ENCODE data around the gene OR1I1. TPM values are rescaled to one million over a fixed set of nuclear protein-coding genes. Genes with fewer than 3 reads are reported as not detected.

Gene OR1I1
- total and polyA plus RNA-seq, 2 of the 4 experiments (the other 2 are of a cell fraction), result not detected

DNA sequence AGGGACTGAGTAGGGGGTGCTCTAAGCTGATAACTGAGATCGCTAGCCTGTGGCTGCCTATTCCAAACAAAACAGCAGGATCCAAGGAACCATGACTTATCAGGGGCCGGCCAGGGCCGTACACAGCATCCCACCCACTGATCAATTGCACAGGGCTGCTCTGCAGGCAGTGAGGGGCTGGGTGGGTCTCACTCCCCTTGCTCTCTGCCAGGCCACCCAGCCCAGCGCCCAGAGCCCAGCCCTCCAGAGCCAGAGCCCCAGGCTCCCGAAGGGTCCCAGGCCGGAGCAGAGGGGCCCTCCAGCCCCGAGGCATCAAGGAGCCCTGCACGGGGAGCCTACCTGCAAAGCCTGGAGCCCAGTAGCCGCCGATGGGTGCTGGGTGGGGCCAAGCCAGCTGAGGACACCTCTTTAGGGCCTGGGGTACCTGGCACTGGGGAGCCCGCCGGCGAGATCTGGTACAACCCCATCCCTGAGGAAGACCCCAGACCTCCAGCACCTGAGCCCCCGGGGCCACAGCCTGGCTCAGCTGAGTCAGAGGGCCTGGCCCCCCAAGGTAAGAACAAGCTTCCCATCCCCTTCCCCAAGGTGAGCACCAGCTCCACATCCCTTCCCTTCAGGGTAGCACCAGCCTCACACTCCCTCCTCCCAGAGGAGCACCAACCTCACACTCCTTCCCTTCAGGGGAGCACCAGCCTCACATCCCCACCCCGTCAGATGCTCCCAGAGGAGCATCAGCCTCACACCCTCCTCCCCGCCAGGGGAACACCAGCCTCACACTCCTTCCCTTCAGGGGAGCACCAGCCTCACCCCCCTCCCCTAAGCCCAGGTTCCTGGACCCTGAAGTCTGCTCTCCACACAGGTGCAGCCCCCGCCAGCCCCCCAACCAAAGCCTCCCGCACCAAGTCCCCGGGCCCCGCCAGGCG, 27.1 kb downstream of the OR1I1 start:
- ATAC-seq (ENCODE audit: low read depth) (no peak), DNase-seq (no peak)
- Histone ChIP-seq H4K20me1 (ENCODE audit: insufficient read depth, low read length) (peaks cover 26% of the 10 kb centered on the region), H3K4me3 (ENCODE audit: insufficient read depth, low read depth, low read length) (no peak overlapping the region), H3K4me2 (ENCODE audit: low read depth, low read length) (peak overlapping the region; percentile 95), H3K27me3 (ENCODE audit: control insufficient read depth, insufficient read depth, low read length) (no peaks in the 10 kb centered on the region), H3K4ac (ENCODE audit: low read depth, low read length) (peak overlapping the region; percentile 99), H3K9me3 (ENCODE audit: control insufficient read depth, insufficient read depth, low read length) (peaks cover 5% of the 10 kb centered on the region), H2BK5ac (ENCODE audit: low read depth, low read length, poor library complexity, severe bottlenecking) (peak overlapping the region; percentile 97), H3K18ac (ENCODE audit: low read depth, low read length) (no peak overlapping the region), H2BK120ac (ENCODE audit: low read depth, low read length) (no peak overlapping the region), H2BK15ac (ENCODE audit: low read depth, low read length) (0 out of 3 replicates have a peak overlapping the region, but pooled peaks have one; percentile 21), H2AK9ac (replicated peaks; ENCODE audit: low read depth, low read length, poor library complexity) (peak overlapping the region; percentile 100), H2BK20ac (ENCODE audit: low read depth, low read length) (no peak overlapping the region), H3K36me3 (ENCODE audit: control insufficient read depth, insufficient read depth, low read length) (peaks cover 49% of the 10 kb centered on the region), H2AFZ (replicated peaks; ENCODE audit: low read length, poor library complexity) (no peak overlapping the region), H4K8ac (ENCODE audit: low read depth in 2 of 2, low read length in 2 of 2) (peak overlapping the region; percentile 92 to 100; a peak in 2 of 4 replicates), H3K23ac (ENCODE audit: low read depth, low read length) (peak overlapping the region; percentile 89; the same call in 1 of the 2 replicates), H2AK5ac (ENCODE audit: low read depth, low read length) (peak overlapping the region; percentile 99), H3K4me1 (ENCODE audit: control insufficient read depth, insufficient read depth, low read length) (peaks cover 6% of the 10 kb centered on the region), H4K5ac (ENCODE audit: low read depth, low read length) (no peak overlapping the region), H3K9ac (ENCODE audit: low read depth, low read length) (peak overlapping the region; percentile 99), H3K79me1 (ENCODE audit: low read depth in 1 of 2, low read length in 2 of 2) (peaks cover 6 to 55% of the 10 kb centered on the region in 2 experiments; a peak in 3 of 4 replicates), H3K9me1 (ENCODE audit: insufficient read depth, low read length) (no peaks in the 10 kb centered on the region), H3K56ac (ENCODE audit: extremely low read depth, insufficient read depth, low read length) (peak overlapping the region; percentile 98; the same call in 1 of the 2 replicates), H3K14ac (replicated peaks; ENCODE audit: low read depth, low read length) (no peak overlapping the region), H3K27ac (ENCODE audit: insufficient read depth, low read length) (peak overlapping the region; percentile 96; the same call in 1 of the 2 replicates), H4K91ac (ENCODE audit: insufficient read depth, low read depth, low read length) (0 out of 2 replicates have a peak overlapping the region, but pooled peaks have one; percentile 98)
- CTCF ChIA-PET, result no interaction called here
- in situ Hi-C loops (cut with MboI; ENCODE audit: low sequenced_read_pairs) (loop anchor here (25.0 kb wide), 1 partner anchor 1078 kb away; the partner anchor contains the start of genes AP1M1 and FAM32A), intact Hi-C loops (cut with micrococcal nuclease) (loop anchor here (5.0 to 10.0 kb wide), 2 partner anchors 143 to 266 kb away; partner anchors contain the start of gene AKAP8), dilution Hi-C loops (cut with HindIII; ENCODE audit: low sequenced_read_pairs, unreplicated experiment) (no loop called here)
- TF ChIP-seq CEBPB (IDR thresholded peaks at IDR 0.05; ENCODE audit: low read depth, low read length) (no peak), MXI1 (IDR thresholded peaks at IDR 0.05; ENCODE audit: borderline replicate concordance, low read depth, low read length) (no peak), POLR2A (IDR thresholded peaks at IDR 0.05; ENCODE audit: low read depth, low read length) (no peak)
- TF ChIP-seq, protein P1, sequence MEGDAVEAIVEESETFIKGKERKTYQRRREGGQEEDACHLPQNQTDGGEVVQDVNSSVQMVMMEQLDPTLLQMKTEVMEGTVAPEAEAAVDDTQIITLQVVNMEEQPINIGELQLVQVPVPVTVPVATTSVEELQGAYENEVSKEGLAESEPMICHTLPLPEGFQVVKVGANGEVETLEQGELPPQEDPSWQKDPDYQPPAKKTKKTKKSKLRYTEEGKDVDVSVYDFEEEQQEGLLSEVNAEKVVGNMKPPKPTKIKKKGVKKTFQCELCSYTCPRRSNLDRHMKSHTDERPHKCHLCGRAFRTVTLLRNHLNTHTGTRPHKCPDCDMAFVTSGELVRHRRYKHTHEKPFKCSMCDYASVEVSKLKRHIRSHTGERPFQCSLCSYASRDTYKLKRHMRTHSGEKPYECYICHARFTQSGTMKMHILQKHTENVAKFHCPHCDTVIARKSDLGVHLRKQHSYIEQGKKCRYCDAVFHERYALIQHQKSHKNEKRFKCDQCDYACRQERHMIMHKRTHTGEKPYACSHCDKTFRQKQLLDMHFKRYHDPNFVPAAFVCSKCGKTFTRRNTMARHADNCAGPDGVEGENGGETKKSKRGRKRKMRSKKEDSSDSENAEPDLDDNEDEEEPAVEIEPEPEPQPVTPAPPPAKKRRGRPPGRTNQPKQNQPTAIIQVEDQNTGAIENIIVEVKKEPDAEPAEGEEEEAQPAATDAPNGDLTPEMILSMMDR (conservative IDR thresholded peaks at IDR 0.05; ENCODE audit: low read depth, low read length), result no peak
- POLR2A ChIA-PET (ENCODE audit: unreplicated experiment), result interaction anchor here (1.0 kb wide), 1 partner anchor 346 kb away, joined by 3 read pairs; no protein-coding TSS in a partner anchor
- TSS peak; percentile 55 for BruUV-seq (replicated peaks)
- WGBS, 2 experiments (ENCODE audit: extremely low coverage in 2 of 2, insufficient read length in 1 of 2), result 91% methylated on average over 4 of the region's 21 CpGs; no CpG with 5 or more reads in 1 of the 2 experiments

All from IMR-90 (cell line).